C4-2B (cell line): ENCODE data around the gene ALDH3A1.

Source experiments
- ZFX ChIP-seq: fragments of 450-650 bp; IDR thresholded peaks from 2 replicates; pipeline ENCODE4 v1.6.1; 2017
- TF ChIP-seq, protein P1 (sequence below): fragments of 450-650 bp; conservative IDR thresholded peaks from 2 replicates; pipeline ENCODE4 v1.5.1; 2017; ENCODE audit warnings: mild to moderate bottlenecking

DNA sequence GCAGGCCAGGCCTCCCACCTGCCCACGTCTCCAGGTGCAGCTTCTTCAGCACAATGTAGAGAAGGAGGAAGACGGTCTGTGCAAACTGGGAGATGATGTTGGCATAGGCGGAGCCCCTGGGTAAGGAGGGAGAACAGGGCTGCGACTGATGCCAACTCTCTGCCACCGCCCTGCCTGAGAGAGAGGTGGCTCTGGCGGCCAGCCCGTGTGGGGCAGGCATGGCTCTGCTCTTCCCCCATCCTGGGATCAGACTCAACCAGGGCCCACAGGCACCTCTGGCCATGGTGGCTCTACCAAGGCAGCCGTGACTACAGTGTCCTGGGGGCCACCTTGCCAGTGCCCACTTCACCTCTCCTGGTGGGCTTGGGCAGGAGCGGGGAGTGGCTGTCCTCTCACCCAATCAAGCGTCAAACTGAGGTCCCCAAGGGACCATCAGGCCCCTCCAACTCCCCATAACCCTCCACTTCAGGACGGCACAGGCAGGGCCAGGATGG is 40.3 kb downstream of the ALDH3A1 start:
- TF ChIP-seq, protein P1, sequence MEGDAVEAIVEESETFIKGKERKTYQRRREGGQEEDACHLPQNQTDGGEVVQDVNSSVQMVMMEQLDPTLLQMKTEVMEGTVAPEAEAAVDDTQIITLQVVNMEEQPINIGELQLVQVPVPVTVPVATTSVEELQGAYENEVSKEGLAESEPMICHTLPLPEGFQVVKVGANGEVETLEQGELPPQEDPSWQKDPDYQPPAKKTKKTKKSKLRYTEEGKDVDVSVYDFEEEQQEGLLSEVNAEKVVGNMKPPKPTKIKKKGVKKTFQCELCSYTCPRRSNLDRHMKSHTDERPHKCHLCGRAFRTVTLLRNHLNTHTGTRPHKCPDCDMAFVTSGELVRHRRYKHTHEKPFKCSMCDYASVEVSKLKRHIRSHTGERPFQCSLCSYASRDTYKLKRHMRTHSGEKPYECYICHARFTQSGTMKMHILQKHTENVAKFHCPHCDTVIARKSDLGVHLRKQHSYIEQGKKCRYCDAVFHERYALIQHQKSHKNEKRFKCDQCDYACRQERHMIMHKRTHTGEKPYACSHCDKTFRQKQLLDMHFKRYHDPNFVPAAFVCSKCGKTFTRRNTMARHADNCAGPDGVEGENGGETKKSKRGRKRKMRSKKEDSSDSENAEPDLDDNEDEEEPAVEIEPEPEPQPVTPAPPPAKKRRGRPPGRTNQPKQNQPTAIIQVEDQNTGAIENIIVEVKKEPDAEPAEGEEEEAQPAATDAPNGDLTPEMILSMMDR: no peak
- TF ChIP-seq ZFX: no peak
